Small intestine (tissue), 7 donors: ENCODE data around the gene LTF. TPM values are rescaled to one million over a fixed set of nuclear protein-coding genes. Genes with fewer than 3 reads are reported as not detected.

ENCODE experiments used
- DNase-seq, 2 donors: peaks; one replicate each; pipeline versions ENCODE4 v3.0.0 to v3.0.0-alpha.2; 2013
- FAIRE-seq: peaks from 2 replicates; lab custom pipeline; 2012; peaks lifted over from hg19 to GRCh38; lab: Jason Lieb, UNC
- H3K27ac ChIP-seq, 3 donors: one replicate each; pipeline ENCODE4 v1.5.1; 2013; ENCODE audit warnings: low read length in 2 of 3, mild to moderate bottlenecking in 2 of 3, control low read depth in 1 of 3, inconsistent platforms in 1 of 3, low read depth in 1 of 3, moderate library complexity in 1 of 3
- H3K27me3 ChIP-seq, 3 donors: one replicate each; pipeline ENCODE4 v1.6.1; 2013; ENCODE audit warnings: low read length in 3 of 3, inconsistent platforms in 1 of 3; ENCODE audit not compliant: control insufficient read depth in 3 of 3, insufficient read depth in 3 of 3
- H3K36me3 ChIP-seq, 3 donors: one replicate each; pipeline ENCODE4 v1.6.1; 2013; ENCODE audit warnings: low read length in 3 of 3, inconsistent platforms in 1 of 3, low read depth in 1 of 3, mild to moderate bottlenecking in 1 of 3, moderate library complexity in 1 of 3; ENCODE audit not compliant: control insufficient read depth in 3 of 3, insufficient read depth in 2 of 3
- H3K4me1 ChIP-seq, 3 donors: one replicate each; pipeline ENCODE4 v1.6.1; 2013; ENCODE audit warnings: low read length in 2 of 3, inconsistent platforms in 1 of 3, low read depth in 1 of 3, mild to moderate bottlenecking in 1 of 3, moderate library complexity in 1 of 3; ENCODE audit not compliant: control insufficient read depth in 3 of 3, insufficient read depth in 2 of 3
- H3K4me3 ChIP-seq, 3 donors: one replicate each; pipeline ENCODE4 v1.5.1; 2013; ENCODE audit warnings: low read length in 3 of 3, control low read depth in 1 of 3, inconsistent platforms in 1 of 3, low read depth in 1 of 3, mild to moderate bottlenecking in 1 of 3, moderate library complexity in 1 of 3
- H3K9me3 ChIP-seq, 2 donors: one replicate each; pipeline ENCODE4 v1.6.1; 2013; ENCODE audit warnings: low read depth in 1 of 2, low read length in 1 of 2; ENCODE audit not compliant: control insufficient read depth in 2 of 2, insufficient read depth in 1 of 2
- WGBS, 3 donors: extraction: QIAGEN DNeasy Blood & Tissue Kit; methylation state at CpG; one replicate each; pipeline ENCODE4 v1.1.7; 2013; 5-methylcytosine and 5-hydroxymethylcytosine counted together
- polyA plus RNA-seq, 4 donors: library from polyadenylated mRNA; stranded (reverse) in 3 of 4; unstranded in 1 of 4; fragments of 200-250 nt in 3 of 4; fragments of 120-200 nt in 1 of 4; gene quantifications; one replicate each; pipeline versions ENCODE4 v1.2.1 to v1.2.3, GENCODE V29; 2013
- donor health status: healthy with polysubstance abuse.
- donor health status: control.
- donor health status: control.
- donor health status: Bipolar disorder and iron deficiency.
- donor health status: healthy.

LTF gene
- polyA plus RNA-seq, 4 donors, result 0.22 to 6.0 (median 1.5) TPM

DNA sequence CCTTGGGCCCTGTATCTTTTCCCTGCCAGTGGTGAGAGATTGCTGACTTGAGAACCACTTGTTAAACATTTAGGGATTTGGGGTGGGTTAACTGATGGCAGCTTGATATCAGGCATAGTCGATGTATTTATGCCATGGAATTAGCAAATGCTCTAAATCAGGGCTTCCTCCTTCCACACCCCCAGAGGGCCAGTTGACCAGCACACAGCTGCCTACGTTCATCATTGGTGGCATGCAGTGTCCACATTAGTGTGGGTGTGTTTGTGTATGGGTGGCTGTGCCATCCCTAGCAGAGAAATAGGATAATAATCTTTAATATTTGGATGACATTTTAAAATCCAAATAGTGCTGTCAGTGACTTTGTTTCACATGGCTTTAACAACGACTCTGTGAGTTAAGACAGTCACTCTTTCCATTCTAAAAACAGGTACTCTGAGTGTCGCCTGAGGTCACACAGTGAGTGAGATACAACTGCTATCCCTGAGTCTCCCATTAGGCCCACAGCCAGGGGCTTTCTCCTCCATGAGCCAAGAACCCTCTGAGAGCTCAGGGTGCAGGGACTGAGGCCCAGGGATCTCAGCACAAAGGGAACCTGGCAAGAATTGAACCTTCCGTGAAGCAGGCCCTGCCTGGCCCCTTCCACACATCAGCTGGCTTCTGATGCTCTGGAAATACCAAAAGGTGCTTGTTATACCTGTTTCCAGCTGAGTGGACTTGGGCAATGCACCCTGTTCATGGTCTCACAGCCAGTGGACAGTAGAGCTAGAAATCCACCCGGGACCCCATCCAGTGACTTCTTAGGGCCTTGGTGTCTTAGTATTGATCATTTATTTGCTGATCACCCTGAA is 4.3 kb upstream of the LTF start:
- peaks cover 0 to 3% of the 10 kb centered on the region in 2 donors for H3K9me3 ChIP-seq
- H3K27me3 ChIP-seq, result peaks cover 0 to 25% (median 7%) of the 10 kb centered on the region in 3 donors
- DNase-seq (no peak), FAIRE-seq (no peak)
- no peak overlapping the region for H3K27ac ChIP-seq
- peaks cover 0 to 4% (median 0%) of the 10 kb centered on the region in 3 donors for H3K4me1 ChIP-seq
- 82 to 87% (median 83%) methylated on average over 6 of the region's 6 CpGs for WGBS, 3 donors
- no peaks in the 10 kb centered on the region for H3K36me3 ChIP-seq
- H3K4me3 ChIP-seq, result no peak overlapping the region

DNA sequence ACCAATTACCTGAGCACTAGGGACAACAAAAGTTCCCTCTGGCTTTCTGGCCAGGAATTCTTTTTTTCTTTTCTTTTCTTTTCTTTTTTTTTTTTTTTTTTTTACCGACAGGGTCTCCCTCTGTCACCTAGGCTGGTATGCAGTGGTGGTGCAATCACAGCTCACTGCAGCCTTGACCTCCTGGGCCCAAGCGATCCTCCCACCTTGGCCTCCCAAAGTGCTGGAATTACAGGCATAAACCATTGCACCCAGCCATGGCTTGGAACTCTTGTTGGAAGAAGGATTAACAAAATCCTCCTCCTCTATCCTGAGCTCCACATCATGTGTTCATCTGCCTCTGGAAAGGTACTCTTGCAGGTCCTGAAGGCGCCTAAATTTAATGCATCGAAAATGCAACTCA is 2.9 kb upstream of the LTF start:
- no peak overlapping the region for H3K4me3 ChIP-seq
- no peak for FAIRE-seq

DNA sequence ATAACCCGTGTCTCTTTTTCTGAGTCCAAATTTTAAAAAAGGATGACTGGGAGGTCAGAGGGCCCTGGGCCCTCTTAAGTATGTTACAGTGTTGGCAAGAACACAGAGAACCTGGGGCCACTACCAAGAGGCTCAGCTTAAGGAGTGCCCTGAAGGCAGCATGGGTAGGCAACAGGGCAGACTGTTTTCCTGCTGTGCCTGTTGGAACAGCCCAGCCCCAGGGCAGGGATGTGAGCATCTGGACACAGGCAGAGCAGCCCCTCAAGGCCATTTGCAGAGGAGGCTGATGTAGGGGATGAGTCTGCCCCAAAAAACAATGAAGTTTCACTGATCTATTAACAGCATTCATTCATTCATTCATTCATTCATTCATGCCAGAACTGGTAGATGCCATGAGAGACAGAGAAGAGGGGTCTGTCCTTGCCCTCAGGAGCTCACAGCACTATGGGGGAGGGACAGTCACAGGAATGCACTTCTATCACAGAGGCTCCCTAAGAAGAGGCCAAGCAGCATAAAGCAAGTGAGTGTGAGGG is 2.2 kb upstream of the LTF start:
- H3K36me3 ChIP-seq, result no peaks in the 10 kb centered on the region
- WGBS, 3 donors, result 71 to 81% (median 73%) methylated on average over 1 of the region's 1 CpG
- peaks cover 0 to 11% (median 0%) of the 10 kb centered on the region in 3 donors for H3K4me1 ChIP-seq
- no peaks in the 10 kb centered on the region for H3K9me3 ChIP-seq
- peaks cover 0 to 37% (median 12%) of the 10 kb centered on the region in 3 donors for H3K27me3 ChIP-seq
- no peak overlapping the region for H3K4me3 ChIP-seq
- FAIRE-seq (no peak), DNase-seq (no peak)
- H3K27ac ChIP-seq, result no peak overlapping the region

More for the DNA sequence above, 2.9 kb upstream of the LTF start:
- H3K36me3 ChIP-seq, result no peaks in the 10 kb centered on the region
- no peak overlapping the region for H3K27ac ChIP-seq
- no peak for DNase-seq
- 94 to 96% (median 96%) methylated on average over 4 of the region's 4 CpGs for WGBS, 3 donors
- H3K27me3 ChIP-seq, result peaks cover 0 to 37% (median 12%) of the 10 kb centered on the region in 3 donors
- peaks cover 0 to 5% (median 0%) of the 10 kb centered on the region in 3 donors for H3K4me1 ChIP-seq
- no peaks in the 10 kb centered on the region for H3K9me3 ChIP-seq

DNA sequence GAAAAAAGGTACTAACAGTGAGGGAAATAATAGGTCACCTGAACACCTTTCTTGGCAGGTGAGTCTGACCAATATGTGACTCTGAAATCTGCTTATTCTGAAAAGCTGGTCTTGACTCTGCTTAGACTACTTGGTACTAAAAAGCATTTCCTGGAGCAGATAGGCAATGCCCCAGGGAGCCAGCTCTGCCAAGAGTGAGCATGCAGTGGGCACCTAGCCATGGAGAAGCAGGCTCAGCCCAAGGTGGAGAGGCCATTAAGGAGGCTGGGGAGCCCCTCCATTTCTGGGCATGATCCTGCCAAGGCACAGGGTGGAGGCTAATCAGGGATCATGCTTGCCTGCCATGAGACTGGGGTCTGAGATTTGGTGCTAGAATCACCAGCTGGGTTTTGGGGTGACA is 1.6 kb upstream of the LTF start:
- Histone ChIP-seq H3K36me3 (no peaks in the 10 kb centered on the region), H3K27ac (no peak overlapping the region)
- no peak for FAIRE-seq

DNA sequence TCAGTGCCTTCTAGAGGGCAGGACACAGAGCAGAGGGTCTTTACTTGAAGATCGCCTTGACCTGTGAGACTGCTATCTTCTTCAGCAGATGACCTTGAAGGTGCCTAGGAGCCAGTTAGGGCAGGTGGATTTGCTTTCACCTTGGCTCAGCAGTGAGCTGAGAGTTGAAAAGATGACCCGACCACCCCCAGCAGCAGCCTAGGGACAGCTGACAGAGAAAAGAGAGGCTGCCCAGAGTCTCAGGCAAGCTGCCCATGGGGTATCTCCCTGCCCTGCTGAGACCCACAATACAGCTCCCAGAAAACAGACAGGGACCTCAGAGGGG is 453 bp upstream of the LTF start:
- Histone ChIP-seq H3K9me3 (peaks cover 0 to 2% of the 10 kb centered on the region in 2 donors), H3K4me3 (no peak overlapping the region), H3K36me3 (no peaks in the 10 kb centered on the region), H3K27me3 (peaks cover 0 to 37% (median 12%) of the 10 kb centered on the region in 3 donors), H3K4me1 (peaks cover 0 to 12% (median 0%) of the 10 kb centered on the region in 3 donors), H3K27ac (no peak overlapping the region)
- no peak for FAIRE-seq
- 59 to 71% (median 64%) methylated on average over 2 of the region's 2 CpGs for WGBS, 3 donors
- no peak for DNase-seq

More for the DNA sequence above, 1.6 kb upstream of the LTF start:
- Histone ChIP-seq H3K9me3 (no peaks in the 10 kb centered on the region), H3K4me3 (no peak overlapping the region), H3K4me1 (peaks cover 0 to 12% (median 0%) of the 10 kb centered on the region in 3 donors), H3K27me3 (peaks cover 0 to 37% (median 12%) of the 10 kb centered on the region in 3 donors)
- DNase-seq, result no peak

DNA sequence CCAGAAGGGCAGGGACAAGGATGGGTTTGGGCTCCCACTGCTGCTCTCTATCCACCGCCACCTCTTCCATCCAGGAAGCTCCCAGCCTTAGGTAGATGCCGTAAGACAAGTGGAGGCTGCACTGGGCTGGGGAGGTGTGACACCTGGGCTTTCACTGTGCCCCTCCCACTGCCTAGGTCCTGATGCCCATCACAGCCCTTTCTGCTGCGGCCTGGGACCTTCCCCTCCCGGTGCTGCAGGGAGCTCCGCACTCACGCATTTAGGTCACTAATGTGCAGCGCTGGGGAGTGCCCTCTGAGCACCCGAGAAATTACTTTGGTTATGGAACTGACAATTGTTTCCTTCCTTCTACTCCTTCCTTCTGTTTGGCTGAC is 850 bp downstream of the LTF start:
- no peak for FAIRE-seq
- Histone ChIP-seq H3K36me3 (no peaks in the 10 kb centered on the region), H3K27me3 (peaks cover 0 to 37% (median 12%) of the 10 kb centered on the region in 3 donors), H3K9me3 (peaks cover 0 to 3% of the 10 kb centered on the region in 2 donors), H3K4me3 (no peak overlapping the region), H3K4me1 (peaks cover 0 to 12% (median 0%) of the 10 kb centered on the region in 3 donors), H3K27ac (no peak overlapping the region)
- 82 to 92% (median 84%) methylated on average over 8 of the region's 8 CpGs for WGBS, 3 donors
- no peak for DNase-seq

DNA sequence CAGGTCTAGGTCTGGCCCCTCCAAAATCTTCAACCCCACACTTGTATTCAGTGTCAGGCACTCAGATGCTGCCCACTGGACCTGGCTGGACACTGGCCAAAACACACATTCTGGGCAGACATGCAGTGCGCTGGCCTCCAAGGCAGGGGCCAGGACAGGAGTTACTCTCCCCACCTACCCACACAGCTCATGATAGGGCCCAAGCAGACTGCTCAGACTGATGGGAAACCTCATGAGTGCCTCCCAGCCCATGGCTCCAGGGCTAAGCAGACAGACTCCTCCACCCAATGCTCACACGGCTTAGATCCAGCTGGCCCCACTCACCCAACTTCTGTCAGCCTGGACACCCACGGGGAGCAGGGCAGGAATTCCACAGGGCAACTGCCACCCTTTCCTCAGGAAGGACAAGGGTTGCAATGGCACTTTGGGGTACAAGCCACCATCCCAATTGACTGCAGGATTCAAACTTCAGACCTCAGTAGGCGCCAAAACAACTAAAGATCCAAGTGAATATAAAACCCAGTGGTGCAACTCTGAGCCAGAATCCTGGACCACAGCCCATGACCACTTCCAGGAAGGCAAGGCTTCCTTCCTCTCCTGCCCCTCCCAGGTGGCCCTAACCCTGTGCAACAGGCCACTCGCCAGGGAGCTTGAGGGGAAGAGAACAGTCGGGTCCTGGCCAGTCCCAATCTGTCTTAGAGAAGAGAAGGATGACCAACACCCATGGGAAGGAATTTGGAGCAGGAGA is 1.4 kb downstream of the LTF start:
- DNase-seq, result no peak

DNA sequence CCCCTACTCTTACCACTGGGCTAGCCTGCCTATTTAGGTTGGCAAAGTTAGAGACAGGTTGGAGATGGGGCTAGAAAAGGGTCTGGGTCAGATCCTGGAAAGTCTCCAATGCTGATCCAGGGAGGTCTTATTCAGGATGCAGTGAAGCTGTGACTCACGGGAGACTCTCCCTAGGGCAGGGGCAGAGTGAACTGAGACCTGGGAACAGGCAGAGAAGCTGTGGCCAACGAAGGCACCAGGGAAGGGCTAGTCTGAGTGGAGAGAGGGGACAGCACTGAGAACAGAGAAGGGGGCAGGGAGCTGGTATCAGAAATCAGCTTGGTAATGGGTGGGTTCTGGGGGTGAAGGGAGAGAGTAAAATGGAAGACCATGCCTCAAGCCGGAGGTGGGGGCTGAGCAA is 2.2 kb downstream of the LTF start:
- peaks cover 0 to 3% of the 10 kb centered on the region in 2 donors for H3K9me3 ChIP-seq
- H3K36me3 ChIP-seq, result no peaks in the 10 kb centered on the region
- peaks cover 0 to 37% (median 12%) of the 10 kb centered on the region in 3 donors for H3K27me3 ChIP-seq
- H3K4me1 ChIP-seq, result peaks cover 0 to 12% (median 0%) of the 10 kb centered on the region in 3 donors
- FAIRE-seq, result no peak
- H3K4me3 ChIP-seq, result no peak overlapping the region
- 67 to 71% (median 69%) methylated on average over 3 of the region's 3 CpGs for WGBS, 3 donors
- no peak for DNase-seq
- no peak overlapping the region for H3K27ac ChIP-seq

More for the DNA sequence above, 1.4 kb downstream of the LTF start:
- Histone ChIP-seq H3K4me1 (peaks cover 0 to 12% (median 0%) of the 10 kb centered on the region in 3 donors), H3K27ac (no peak overlapping the region), H3K27me3 (peaks cover 0 to 37% (median 12%) of the 10 kb centered on the region in 3 donors), H3K4me3 (no peak overlapping the region), H3K36me3 (no peaks in the 10 kb centered on the region), H3K9me3 (peaks cover 0 to 3% of the 10 kb centered on the region in 2 donors)
- FAIRE-seq, result no peak
- WGBS, 3 donors, result 67 to 81% (median 72%) methylated on average over 6 of the region's 6 CpGs
